Astrocyte of the spinal cord (primary cell): ENCODE measurements around the gene NOD1.

Experiments
- DNase-seq: peaks from one replicate; pipeline ENCODE4 v3.0.0; 2011; ENCODE audit warnings: low read depth, low spot score
- H3K4me3 ChIP-seq: 2 replicates; pipeline ENCODE4 v1.5.1; 2011; ENCODE audit warnings: low read depth, mild to moderate bottlenecking, low read length, moderate library complexity
- CTCF ChIP-seq: IDR thresholded peaks from 2 replicates; pipeline ENCODE4 v1.5.1; 2012; ENCODE audit warnings: low read depth, mild to moderate bottlenecking, low read length, inconsistent platforms
- in situ Hi-C: cut with HindIII; loops from 2 replicates; pipeline ENCODE4 v1.10.0; 2017; ENCODE audit warnings: low sequenced_read_pairs

The NOD1 gene

GRCh38 chr7:30521532-30521931 lies 42.9 kb upstream of the NOD1 start:
- DNase-seq = no peak
- H3K4me3 ChIP-seq = no peak overlapping the region
- in situ Hi-C loops = no loop called here
- no peak for TF ChIP-seq CTCF

GRCh38 chr7:30519122-30519521 lies 40.5 kb upstream of the NOD1 start:
- no peak for TF ChIP-seq CTCF
- H3K4me3 ChIP-seq = no peak overlapping the region
- in situ Hi-C loops = no loop called here
- no peak for DNase-seq

GRCh38 chr7:30515761-30516160 lies 37.2 kb upstream of the NOD1 start:
- no peak for TF ChIP-seq CTCF
- in situ Hi-C loops = no loop called here
- DNase-seq = no peak
- no peak overlapping the region for H3K4me3 ChIP-seq

GRCh38 chr7:30514776-30515175 lies 36.2 kb upstream of the NOD1 start:
- in situ Hi-C loops = no loop called here
- no peak for DNase-seq
- no peak overlapping the region for H3K4me3 ChIP-seq
- TF ChIP-seq CTCF = no peak

GRCh38 chr7:30514177-30514576 lies 35.6 kb upstream of the NOD1 start:
- no peak for DNase-seq
- no peak overlapping the region for H3K4me3 ChIP-seq
- no peak for TF ChIP-seq CTCF
- in situ Hi-C loops = no loop called here

- TF ChIP-seq CTCF = no peak
These were observed 35.2 kb upstream of the NOD1 start for GRCh38 chr7:30513762-30514161.

More at GRCh38 chr7:30513762-30514161, 35.2 kb upstream of the NOD1 start:
- H3K4me3 ChIP-seq = no peak overlapping the region
- DNase-seq = no peak
- in situ Hi-C loops = no loop called here
